ENCODE data around the gene CD55.

- TF ChIP-seq, protein P1, sequence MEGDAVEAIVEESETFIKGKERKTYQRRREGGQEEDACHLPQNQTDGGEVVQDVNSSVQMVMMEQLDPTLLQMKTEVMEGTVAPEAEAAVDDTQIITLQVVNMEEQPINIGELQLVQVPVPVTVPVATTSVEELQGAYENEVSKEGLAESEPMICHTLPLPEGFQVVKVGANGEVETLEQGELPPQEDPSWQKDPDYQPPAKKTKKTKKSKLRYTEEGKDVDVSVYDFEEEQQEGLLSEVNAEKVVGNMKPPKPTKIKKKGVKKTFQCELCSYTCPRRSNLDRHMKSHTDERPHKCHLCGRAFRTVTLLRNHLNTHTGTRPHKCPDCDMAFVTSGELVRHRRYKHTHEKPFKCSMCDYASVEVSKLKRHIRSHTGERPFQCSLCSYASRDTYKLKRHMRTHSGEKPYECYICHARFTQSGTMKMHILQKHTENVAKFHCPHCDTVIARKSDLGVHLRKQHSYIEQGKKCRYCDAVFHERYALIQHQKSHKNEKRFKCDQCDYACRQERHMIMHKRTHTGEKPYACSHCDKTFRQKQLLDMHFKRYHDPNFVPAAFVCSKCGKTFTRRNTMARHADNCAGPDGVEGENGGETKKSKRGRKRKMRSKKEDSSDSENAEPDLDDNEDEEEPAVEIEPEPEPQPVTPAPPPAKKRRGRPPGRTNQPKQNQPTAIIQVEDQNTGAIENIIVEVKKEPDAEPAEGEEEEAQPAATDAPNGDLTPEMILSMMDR (IDR thresholded peaks at IDR 0.05) = no peak
- no peak for TF ChIP-seq ZFX (IDR thresholded peaks at IDR 0.05; ENCODE audit: borderline replicate concordance)
Observed at GRCh38 chr1:207396168-207396746, 74.8 kb downstream of the CD55 start.
